ENCODE results near the gene ACIN1.

DNA sequence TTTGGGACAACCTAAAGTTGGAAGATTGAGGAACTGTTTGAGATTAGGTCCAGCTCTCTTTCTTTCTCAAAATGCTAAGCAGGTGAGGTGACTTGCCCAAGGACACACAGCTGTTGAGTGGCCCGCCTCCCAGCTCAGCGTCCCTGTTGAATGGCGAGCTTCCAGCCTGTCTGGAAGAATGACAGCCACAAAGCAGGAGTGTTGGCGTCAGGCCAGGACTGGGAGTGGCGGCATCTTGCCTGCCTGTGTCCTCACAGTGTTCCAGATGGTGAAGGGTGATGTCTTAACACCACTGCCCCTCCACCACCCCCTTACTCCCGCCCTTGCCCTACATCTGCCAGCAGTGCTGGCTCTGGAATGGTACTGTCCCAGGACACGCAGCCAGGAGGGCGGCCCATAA is 28.5 kb upstream of the ACIN1 start:
- TF ChIP-seq, protein P1, sequence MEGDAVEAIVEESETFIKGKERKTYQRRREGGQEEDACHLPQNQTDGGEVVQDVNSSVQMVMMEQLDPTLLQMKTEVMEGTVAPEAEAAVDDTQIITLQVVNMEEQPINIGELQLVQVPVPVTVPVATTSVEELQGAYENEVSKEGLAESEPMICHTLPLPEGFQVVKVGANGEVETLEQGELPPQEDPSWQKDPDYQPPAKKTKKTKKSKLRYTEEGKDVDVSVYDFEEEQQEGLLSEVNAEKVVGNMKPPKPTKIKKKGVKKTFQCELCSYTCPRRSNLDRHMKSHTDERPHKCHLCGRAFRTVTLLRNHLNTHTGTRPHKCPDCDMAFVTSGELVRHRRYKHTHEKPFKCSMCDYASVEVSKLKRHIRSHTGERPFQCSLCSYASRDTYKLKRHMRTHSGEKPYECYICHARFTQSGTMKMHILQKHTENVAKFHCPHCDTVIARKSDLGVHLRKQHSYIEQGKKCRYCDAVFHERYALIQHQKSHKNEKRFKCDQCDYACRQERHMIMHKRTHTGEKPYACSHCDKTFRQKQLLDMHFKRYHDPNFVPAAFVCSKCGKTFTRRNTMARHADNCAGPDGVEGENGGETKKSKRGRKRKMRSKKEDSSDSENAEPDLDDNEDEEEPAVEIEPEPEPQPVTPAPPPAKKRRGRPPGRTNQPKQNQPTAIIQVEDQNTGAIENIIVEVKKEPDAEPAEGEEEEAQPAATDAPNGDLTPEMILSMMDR (CRISPR knock-in tag; IDR thresholded peaks at IDR 0.05), result no peak
- TF ChIP-seq, protein P2, sequence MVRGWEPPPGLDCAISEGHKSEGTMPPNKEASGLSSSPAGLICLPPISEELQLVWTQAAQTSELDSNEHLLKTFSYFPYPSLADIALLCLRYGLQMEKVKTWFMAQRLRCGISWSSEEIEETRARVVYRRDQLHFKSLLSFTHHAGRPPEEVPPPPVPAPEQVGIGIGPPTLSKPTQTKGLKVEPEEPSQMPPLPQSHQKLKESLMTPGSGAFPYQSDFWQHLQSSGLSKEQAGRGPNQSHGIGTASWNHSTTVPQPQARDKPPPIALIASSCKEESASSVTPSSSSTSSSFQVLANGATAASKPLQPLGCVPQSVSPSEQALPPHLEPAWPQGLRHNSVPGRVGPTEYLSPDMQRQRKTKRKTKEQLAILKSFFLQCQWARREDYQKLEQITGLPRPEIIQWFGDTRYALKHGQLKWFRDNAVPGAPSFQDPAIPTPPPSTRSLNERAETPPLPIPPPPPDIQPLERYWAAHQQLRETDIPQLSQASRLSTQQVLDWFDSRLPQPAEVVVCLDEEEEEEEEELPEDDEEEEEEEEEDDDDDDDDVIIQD (CRISPR knock-in tag; IDR thresholded peaks at IDR 0.05; ENCODE audit: low read depth), result no peak
- TF ChIP-seq NR2C2 (CRISPR knock-in tag; IDR thresholded peaks at IDR 0.05; ENCODE audit: borderline replicate concordance), result no peak
- TF ChIP-seq FOXJ3 (CRISPR knock-in tag; IDR thresholded peaks at IDR 0.05; ENCODE audit: borderline replicate concordance), result no peak

Data from HepG2 (cell line).